RWPE1 (cell line): ENCODE results near the gene PAX5.

ENCODE experiments used
- CTCF ChIA-PET: fragments of 350-600 bp; sonication (Branson Sonifier 250); formaldehyde crosslinking; extraction: SDS; loops from one replicate; lab custom pipeline; 2021; lab: Yijun Ruan, JAX
- POLR2A ChIA-PET: fragments of 400-600 bp; formaldehyde crosslinking; extraction: SDS; loops from one replicate; lab custom pipeline; 2020; ENCODE audit warnings: antibody characterized with exemption; ENCODE audit not compliant: low non-redundant PET; lab: Yijun Ruan, JAX
- DNase-seq: peaks from one replicate; pipeline ENCODE4 v3.0.0; 2012; ENCODE audit warnings: low spot score
- H3K27ac ChIP-seq: fragments of 450-650 bp; 2 replicates; pipeline ENCODE4 v1.5.1; 2017
- TF ChIP-seq, protein P1 (sequence below): fragments of 450-650 bp; conservative IDR thresholded peaks from 2 replicates; pipeline ENCODE4 v1.5.1; 2017; ENCODE audit warnings: low read depth, mild to moderate bottlenecking

PAX5 gene

DNA sequence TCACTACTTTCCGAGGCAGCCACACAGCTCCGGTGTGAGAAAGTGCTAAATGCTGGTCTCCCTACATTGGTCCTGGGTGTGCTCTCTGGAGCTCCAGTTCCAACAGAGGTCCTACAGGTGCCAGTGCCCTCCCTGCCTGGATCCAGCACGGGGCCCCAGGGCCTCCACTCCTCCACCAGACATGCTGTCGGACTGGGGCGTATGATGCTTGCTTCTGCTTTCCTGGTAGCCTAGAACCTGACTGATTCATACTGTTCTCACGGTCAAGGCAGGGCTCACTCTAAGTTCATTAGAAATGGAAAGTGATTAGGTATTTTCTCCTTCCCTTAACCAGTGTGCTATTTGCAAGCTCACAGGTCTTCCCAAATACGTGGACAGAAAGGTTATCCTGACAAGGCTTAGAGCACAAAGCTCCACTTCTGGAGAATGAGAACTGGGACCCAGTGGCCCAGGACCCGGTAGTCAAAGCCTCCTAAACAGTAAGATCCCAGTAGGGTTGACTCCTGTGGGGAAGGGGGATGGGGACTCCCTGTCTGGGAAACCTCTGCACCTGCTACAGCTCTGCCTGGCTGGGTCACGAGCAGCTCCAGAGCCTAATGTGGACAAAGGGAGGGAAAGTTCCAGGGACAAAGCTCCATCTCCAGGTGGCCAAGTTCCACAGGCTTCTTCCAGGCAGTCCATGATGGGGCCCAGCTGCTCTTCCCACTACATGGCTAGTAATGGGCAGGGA lies 98.1 kb downstream of the PAX5 start:
- no peak for DNase-seq
- POLR2A ChIA-PET, result no interaction called here

DNA sequence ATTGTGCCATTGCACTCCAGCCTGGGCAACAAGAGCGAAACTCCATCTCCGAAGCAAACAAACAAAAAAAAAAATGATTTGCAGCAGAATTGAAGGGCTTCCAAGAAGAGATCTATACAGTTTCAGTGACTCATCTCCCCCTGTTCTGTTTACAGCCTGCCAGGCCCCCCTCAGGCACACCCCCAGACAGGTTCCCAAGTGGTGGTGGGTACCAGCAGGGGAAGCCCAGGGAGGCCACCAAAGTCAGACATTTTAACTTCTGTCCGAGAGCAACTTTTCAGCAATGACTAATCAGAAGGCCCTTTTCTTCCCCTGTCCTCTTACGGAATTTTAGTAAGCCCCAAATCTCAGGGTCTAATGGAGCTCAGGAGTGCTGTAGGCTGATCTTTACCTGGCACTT lies 98.7 kb downstream of the PAX5 start:
- no peak overlapping the region for H3K27ac ChIP-seq
- CTCF ChIA-PET, result interaction anchor here (0.7 kb wide), 1 partner anchor 63 kb away, joined by 4 read pairs; no protein-coding TSS in a partner anchor
- TF ChIP-seq, protein P1, sequence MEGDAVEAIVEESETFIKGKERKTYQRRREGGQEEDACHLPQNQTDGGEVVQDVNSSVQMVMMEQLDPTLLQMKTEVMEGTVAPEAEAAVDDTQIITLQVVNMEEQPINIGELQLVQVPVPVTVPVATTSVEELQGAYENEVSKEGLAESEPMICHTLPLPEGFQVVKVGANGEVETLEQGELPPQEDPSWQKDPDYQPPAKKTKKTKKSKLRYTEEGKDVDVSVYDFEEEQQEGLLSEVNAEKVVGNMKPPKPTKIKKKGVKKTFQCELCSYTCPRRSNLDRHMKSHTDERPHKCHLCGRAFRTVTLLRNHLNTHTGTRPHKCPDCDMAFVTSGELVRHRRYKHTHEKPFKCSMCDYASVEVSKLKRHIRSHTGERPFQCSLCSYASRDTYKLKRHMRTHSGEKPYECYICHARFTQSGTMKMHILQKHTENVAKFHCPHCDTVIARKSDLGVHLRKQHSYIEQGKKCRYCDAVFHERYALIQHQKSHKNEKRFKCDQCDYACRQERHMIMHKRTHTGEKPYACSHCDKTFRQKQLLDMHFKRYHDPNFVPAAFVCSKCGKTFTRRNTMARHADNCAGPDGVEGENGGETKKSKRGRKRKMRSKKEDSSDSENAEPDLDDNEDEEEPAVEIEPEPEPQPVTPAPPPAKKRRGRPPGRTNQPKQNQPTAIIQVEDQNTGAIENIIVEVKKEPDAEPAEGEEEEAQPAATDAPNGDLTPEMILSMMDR, result no peak
- DNase-seq, result no peak
- POLR2A ChIA-PET, result no interaction called here

More for the DNA sequence above, 98.1 kb downstream of the PAX5 start:
- H3K27ac ChIP-seq, result no peak overlapping the region
- CTCF ChIA-PET, result interaction anchor here (0.7 kb wide), 1 partner anchor 64 kb away, joined by 4 read pairs; no protein-coding TSS in a partner anchor
- TF ChIP-seq, protein P1, result no peak

DNA sequence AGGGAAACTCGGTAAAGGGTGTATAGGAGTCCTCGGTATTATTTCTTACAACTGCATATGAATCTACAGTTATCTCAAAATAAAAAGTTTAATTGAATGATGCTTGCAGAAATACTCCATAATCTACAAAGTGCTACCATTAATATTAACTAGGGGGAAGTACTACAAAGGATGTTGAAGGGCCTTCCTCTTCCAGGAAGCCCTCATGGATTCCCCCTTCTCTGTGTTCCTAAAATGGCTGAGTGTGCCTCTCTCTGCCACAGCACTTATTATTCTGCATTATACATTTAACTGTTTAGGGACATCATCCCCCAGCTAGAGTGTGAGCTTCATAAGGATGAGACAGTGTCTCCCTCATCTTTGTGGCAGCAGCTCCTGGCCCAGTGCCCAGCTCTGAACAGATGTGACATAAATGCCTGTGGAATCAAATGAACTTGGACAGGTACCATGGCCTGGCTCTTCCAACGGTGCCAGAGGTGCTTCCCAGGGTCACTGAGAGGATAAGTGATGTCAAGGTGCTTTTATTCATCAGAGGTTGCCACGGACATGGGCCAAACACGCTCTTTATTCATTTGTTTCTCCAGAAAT lies 99.5 kb downstream of the PAX5 start:
- TF ChIP-seq, protein P1, result no peak
- DNase-seq, result no peak
- no peak overlapping the region for H3K27ac ChIP-seq
- ChIA-PET CTCF (no interaction called here), POLR2A (no interaction called here)

DNA sequence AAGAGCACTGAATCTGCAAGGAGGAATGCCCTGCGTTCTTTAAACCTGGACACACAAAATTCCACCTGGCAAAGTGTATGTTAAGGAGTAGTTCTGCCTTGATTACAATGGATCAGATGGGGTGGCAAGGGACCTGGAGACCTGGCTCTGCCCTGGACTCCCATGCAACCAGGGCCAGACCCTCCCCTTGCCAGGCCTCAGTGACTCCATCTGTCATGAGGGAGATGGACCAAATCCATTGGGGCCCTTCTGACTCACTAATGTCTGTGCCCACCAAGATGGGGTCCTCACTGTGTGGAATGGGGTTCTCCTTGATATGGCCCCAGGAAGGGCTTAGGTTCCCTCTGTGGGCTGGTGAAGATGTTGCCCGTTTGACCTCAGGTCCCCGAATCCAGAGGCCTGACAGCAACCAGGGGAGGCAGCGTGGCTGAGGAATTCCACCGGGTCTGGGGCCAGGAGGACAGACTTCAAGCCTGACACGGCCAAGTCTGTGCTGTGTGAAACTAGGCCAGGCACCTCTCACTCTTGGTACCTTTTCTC lies 100.3 kb downstream of the PAX5 start:
- ChIA-PET POLR2A (no interaction called here), CTCF (no interaction called here)
- no peak overlapping the region for H3K27ac ChIP-seq
- DNase-seq, result no peak
- TF ChIP-seq, protein P1, result no peak

DNA sequence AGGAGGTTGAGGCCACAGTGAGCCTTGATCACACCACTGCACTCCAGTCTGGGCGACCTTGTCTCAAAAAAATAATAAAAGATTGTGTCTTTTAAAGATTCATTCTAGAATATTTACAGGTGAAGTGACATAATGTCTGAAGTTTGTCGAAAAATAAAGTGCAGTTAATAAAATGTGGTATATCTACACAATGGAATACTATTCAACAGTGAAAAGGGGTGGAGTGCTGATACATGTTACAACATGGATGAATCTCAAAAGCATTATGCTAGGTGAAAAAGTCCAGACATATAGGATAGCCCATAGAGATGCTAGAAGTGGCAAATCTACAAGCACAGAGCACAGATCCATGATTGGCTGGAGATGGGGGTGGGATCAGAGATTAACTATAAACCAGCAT lies 101.9 kb downstream of the PAX5 start:
- H3K27ac ChIP-seq, result no peak overlapping the region
- ChIA-PET CTCF (interaction anchor here (0.6 kb wide), 1 partner anchor 64 kb away, joined by 4 read pairs; no protein-coding TSS in a partner anchor), POLR2A (no interaction called here)
- no peak for DNase-seq
- TF ChIP-seq, protein P1, result no peak

DNA sequence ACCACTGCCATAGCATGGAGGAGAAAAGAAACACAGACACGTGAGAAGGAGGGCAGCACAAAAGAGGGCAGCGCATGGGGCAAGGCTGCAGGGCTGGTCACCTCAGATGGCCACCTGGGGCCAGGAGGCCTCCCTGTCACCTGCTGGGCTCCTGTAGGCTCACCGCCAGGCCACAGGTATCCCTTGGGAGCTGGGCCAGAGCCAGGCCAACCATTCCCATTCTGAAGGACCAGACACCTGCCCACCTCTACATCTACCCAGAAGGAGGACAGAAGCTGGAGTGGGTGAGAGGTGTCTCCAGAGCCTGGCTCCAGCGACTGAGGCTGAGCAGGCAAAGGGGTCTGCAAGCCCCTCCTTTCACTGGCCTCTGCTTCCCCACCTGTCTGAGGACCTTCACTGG lies 103.1 kb downstream of the PAX5 start:
- DNase-seq, result no peak
- TF ChIP-seq, protein P1, result no peak
- ChIA-PET CTCF (no interaction called here), POLR2A (no interaction called here)
- H3K27ac ChIP-seq, result no peak overlapping the region
